GM19025 (cell line): Measurements from ENCODE around the gene TSSK2.
"Not testable (repeated sequence)": the region's sequence is repeated elsewhere in the genome, so short reads cannot be mapped to it uniquely, and the experiment has no call there.

Experiments
- ATAC-seq: cut with Tn5 transposase; IDR thresholded peaks from one replicate; pipeline ENCODE4 v1.9.1; 2021; ENCODE audit warnings: mild to moderate bottlenecking, low read depth, moderate library complexity; ENCODE audit not compliant: unreplicated experiment

TSSK2 gene

DNA sequence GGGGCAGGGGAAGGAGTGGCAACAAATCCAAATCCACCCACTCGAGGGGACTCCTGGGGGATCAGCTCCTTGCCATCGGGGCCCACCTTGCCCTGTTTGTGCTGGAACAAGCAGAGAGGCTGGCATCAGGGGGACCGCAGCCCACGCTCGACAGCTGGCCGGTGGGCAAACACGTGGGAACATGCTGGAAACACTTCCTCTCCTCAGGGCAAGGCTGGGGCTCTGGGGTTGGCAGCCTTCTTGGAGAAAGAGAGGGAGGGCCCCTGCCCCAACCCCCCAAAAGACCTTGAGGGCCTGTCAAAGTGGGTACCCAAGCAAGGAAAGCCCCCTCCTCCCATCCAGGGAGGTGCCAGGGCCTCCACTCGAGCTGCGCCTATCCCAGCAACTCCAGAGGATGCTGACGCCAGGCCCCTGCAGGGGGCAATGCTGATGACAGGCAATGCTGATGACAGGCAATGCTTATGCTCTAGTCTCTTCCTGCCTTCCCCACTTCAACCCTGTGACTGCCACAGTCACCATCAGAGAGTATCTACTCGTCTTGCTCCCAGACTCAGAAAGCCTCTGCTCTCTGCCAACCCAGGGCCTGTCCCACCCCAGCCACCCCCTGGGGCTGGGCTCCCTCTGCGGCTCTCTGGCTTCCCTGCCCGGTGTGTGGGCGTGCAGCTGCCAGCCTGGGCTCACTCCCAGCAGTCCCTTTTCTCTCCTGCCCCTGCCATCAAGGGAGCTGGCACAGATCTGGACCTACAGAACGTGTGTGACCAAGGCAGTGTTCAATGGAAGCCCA, 7.3 kb downstream of the TSSK2 start:
- ATAC-seq, result no peak

DNA sequence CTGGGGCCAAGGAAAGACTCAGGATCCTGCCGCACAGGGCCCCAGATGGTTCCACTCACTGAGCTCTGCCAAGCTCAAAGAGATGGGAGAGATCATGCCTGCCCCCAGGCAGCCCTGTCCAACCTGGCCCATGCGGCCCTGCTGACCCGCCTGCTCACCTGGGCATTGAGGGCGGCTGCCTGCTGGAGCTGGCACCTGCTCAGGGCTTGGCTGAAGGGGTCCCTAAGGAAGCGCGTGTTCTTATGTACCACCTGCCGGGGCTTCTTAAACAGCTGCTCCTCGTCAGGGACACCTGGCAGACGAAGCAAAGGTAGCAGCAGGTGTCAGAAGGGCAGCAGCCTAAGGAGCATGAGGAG, 7.9 kb downstream of the TSSK2 start:
- ATAC-seq, result no peak

DNA sequence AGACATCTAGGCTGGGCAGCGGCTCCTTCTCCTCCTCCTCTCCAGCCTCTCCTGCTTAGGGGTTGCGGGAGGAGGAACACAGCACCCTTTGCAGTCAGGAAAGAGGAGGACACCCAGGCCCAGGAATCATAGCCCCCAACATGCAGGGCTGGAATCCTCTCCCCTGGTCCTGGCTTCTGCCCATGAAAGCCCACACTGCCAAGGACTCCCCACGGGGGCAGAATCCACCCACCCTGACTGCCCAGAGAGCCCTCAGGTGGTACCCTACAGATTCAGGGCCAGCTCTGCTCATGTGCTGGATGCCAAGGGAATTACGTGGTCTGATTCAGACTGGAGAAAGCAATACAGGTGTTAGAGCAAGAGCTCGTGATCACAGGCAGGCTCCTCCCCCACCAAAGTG, 8.9 kb downstream of the TSSK2 start:
- no peak for ATAC-seq

DNA sequence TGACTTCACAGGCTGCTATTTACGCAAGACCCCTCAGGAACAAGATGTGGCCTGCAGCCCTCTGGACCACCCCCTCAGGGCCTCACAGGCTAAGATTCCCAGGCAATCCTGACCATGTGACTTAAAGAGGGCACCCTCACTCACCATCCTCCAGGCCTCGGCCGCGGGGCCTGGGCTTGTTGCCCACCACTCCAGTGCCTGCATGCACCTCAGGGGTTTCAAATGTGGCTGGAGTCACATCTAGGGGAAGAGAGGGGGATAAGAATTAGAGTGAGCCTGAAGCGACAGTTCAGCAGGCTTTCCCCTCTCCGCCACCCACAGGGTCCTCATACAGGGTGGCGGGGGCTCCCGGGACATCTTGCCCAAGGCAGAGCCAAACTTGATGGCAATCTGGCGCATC, 11.3 kb downstream of the TSSK2 start:
- no peak for ATAC-seq

DNA sequence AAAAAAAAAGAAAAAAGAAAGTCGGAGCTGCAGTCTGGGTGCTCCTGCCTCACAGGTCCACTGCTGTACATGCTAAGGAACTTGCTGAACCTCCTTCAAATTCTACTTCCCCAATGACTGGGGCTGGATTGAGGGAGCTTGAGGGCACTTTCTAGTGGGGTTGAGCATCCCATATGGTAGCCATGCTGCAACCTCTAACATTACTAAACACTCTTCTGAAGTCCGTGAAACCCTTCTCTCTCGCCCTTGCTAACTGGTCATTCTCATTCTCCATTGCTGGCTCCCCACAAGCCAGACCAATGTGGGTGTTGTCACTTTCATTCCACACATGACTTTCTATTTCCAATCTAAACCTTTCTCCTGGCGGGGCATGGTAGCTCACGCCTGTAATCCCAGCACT, 12.1 kb downstream of the TSSK2 start:
- ATAC-seq, result no peak

DNA sequence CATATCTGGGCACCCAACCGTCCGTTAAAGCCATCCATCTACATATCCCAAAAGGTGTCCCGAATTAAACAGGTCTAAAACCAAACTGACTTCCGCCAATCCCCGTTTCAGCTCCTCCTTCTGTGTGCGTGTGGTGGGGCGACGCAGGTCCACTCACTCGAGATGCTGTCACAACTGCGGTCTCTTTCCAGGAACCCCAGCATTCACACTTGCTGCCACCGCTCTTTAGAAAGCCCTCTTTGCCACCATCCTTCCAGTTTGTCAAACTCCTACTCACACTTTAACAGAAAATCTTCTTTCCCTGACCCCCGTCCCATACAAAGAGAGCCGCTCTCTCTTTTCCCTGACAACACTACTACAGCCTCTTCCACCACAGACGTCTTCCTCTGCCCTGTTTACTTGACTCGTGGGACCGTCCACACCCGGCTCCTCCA, 12.9 kb downstream of the TSSK2 start:
- ATAC-seq, result no peak

- no peak for ATAC-seq
These were observed 15.3 kb downstream of the TSSK2 start for GRCh38 chr22:19146215-19146968.

GRCh38 chr22:19147195-19147780, 16.2 kb downstream of the TSSK2 start:
- no peak for ATAC-seq

- no peak for ATAC-seq
These were observed 17.4 kb downstream of the TSSK2 start for GRCh38 chr22:19148417-19149046.

GRCh38 chr22:19149047-19149883, 18.2 kb downstream of the TSSK2 start:
- ATAC-seq, result no peak

DNA sequence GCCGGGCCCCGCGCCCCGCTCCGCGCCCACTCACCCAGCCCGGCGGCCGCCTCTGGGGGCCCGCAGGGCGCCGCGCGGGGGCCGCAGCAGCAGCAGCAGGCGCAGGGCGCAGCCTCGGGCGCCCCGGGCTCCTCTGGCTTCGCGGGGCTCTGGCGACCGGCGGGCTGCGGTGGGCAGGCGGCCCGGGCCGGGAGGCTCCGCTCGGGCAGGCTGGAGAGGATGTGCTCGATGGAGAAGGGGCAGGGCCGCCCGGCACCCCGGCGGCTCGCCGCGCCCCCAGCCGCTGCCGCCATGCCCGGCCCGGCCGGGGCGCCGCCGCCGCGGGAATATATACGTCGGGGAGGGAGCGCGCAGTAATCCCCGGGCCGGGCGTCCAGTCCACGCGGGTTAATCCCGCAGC, 18.9 kb downstream of the TSSK2 start, which contains the start of gene GSC2:
Gene GSC2 (minus strand): TSS at position 302 of the 400 bp plus-strand sequence. CDS start 9 bp downstream, at position 293.
- no peak for ATAC-seq

GRCh38 chr22:19150482-19151328, 19.6 kb downstream of the TSSK2 start:
- ATAC-seq, result no peak

GRCh38 chr22:19151329-19152191, 20.5 kb downstream of the TSSK2 start:
- ATAC-seq, result no peak

DNA sequence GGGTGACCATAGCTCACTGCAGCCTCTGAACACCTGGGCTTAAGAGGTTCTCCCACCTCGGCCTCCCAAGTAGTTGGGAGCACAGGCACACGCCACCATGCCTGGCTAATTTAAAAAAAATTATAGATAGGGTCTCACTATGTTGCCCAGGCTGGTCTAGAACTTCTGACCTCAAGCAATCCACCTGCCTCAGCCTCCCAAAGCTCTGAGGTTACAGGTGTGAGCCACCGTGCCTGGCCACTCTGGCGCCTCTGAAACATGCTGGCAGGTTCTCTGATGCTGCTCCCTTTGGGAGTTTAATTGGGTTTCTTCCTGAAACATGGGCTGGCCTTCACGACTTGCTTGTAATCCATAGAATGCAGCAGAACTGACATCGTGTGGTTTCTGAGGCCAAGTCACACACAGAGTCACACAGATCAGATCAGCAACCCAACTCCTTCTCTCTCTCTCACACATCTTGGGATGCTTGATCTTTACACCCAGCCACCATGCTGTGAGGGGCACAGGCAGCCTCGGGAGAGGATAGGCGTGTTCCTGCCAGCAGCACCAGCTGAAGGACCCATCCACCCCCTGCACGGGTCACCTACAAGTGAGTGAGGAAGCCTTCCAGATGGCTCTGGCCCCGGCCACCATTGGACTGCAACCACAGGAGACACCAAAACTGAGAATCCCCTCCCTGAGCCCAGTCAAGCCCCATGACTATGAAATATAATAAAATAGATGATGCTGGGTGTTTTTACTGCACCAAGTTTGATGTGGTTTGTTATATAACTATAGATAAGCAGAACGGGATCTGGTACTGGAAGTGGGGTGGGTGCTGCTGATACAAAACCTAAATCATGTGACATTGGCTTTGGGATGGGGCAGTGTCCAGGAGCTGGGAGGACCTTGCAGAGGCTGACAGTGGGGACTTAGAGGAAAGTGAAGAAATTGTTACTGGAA, 22.1 kb downstream of the TSSK2 start:
- no peak for ATAC-seq

GRCh38 chr22:19156109-19156508, 25.0 kb downstream of the TSSK2 start:
- not testable (repeated sequence) for ATAC-seq

DNA sequence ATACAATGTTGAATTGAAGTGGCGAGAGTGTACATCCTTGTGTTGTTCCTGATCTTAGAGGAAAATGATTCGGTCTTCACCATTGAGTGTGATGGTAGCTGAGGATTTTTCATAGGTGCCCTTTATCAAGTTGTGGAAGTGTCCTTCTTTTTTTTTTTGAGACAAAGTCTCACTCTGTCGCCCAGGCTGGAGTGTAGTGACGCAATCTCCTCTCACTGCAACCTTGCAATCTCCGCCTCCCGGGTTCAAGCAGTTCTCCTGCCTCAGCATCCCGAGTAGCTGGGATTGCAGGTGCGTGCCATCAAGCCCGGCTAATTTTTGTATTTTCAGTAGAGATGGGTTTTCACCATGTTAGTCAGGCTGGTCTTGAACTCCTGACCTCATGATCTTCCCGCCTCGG, 27.5 kb downstream of the TSSK2 start:
- ATAC-seq, result not testable (repeated sequence)

- ATAC-seq, result no peak
These were observed 33.3 kb downstream of the TSSK2 start for GRCh38 chr22:19164425-19164824.
